Activated CD8-positive, alpha-beta memory T cell treated with anti-CD3 and anti-CD28 coated beads for 36 hours (primary cell): ENCODE measurements around the gene CABLES2. TPM values are rescaled to one million over a fixed set of nuclear protein-coding genes. Genes with fewer than 3 reads are reported as not detected.

Experiments used
- CTCF ChIA-PET: fragments of 350-600 bp; sonication (Branson Sonifier 250); formaldehyde crosslinking; loops from one replicate; lab custom pipeline; 2021; ENCODE audit warnings: antibody characterized with exemption; lab: Charles Lee
- POLR2A ChIA-PET: fragments of 350-600 bp; sonication (Branson Sonifier 250); formaldehyde crosslinking; loops from one replicate; lab custom pipeline; 2021; ENCODE audit warnings: antibody characterized with exemption; lab: Charles Lee
- total RNA-seq, 2 experiments: library from RNA; stranded (reverse); gene quantifications; one replicate each; pipeline ENCODE4 v1.2.3, GENCODE V29; 2021

Gene CABLES2, protein sequence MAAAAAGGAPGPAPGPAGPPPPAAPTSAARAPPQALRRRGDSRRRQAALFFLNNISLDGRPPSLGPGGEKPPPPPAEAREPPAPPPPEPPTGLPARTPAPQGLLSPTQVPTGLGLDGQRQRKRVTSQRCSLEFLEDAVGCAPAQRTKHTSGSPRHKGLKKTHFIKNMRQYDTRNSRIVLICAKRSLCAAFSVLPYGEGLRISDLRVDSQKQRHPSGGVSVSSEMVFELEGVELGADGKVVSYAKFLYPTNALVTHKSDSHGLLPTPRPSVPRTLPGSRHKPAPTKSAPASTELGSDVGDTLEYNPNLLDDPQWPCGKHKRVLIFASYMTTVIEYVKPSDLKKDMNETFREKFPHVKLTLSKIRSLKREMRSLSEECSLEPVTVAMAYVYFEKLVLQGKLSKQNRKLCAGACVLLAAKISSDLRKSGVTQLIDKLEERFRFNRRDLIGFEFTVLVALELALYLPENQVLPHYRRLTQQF
- 1 to 10 TPM; 7.7 to 8.8 TPM for total RNA-seq

DNA sequence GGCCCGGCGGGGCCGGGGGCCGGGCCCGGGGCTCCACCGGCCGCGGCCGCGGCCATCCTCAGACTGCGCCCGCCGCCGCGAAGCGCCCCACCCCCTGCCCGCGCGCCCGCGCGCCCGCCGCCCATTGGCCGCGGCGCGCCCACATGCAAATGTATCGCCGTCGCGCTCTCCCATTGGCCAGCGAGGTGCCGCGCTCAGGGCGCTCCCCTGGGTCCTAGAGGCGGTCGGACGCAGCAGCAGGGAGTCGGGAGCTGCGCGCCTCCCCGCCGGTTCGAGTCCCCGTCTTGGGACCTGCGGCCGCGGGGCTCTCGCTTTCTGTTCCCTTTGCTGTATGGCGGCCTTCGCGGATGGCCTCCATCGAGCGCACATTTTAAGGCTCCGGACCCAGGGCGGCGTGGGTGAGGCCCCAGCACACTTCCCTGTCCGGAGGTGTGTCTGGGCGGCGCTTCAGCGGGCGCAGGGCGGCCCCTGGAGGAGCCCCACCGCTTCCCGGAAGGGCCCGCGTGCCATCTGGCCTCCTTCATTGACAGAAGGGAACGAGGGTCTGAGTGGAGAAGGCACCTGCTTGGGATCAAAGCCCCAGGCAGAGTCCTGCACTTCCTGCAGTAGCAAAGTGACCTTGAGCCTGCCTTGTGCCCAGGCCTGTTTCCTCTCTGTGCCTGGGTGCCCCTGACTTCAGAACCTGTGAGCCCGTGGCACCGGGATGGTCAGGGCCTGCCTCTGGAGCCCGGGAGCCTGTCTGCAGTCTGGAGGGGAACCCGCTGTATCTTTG, at the start of gene CABLES2:
CABLES2 (minus strand) TSS at position 65 of the 772 bp plus-strand sequence; CDS start at position 56, 9 bp downstream.
- ChIA-PET POLR2A (no interaction called here), CTCF (interaction anchor here (1.1 kb wide), 1 partner anchor 209 kb away, joined by 3 read pairs; no protein-coding TSS in a partner anchor)

DNA sequence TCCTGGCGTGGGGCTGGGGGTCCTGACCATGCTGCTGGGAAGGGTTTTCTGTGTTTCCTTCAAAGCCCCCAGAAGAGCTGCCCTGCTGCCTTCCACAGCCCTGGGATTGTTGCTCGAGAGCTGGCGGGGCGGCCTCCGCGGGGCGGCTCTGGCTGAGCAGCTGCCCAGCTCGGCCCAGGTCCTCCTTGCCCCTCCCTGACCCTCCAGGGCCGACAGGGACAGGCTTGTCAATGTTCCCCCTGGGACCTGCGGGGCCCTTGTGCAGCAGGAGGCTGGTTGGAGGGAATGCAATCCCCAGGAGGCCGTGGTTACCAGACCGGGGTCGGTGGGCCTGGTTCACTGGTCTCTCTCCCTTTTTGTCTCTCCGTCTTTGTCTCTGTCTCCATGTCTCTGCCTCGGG, 48.8 kb upstream of the CABLES2 start:
- POLR2A ChIA-PET: no interaction called here
- CTCF ChIA-PET: no interaction called here

DNA sequence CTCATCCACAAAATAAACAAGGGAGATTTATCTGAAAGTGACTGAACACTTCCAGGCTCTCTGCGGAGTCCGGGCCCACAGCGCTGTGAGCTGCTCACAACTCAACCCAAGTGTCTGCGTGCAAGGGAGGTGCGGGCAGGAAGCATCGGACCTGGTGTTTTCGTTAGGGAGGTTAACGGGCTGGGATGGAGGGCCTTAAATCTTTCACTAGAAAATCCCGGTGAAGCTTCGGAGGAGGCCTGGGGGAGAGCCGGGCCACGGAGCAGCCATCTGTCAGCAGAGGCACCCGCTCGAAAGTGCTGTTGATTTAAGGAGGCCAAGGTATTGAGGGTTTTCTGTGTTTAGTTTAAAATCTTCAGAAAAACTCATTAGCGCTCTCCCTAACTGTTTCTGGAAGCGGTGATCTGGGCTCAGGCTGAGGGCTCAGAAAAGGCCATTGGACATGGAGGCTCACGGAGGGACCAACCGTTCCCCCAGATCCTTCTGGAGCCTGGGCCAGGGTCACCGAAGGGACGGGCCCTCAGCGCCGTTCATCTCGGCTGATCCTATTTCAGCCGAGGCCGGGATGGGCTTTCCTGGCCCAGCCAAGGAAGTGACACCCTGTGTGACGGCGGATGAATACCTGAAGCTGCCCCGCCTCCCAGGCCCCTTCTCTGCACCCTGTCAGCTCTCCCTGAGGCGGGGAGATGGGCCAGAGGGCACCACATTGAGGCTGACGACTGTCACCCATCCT, 48.0 kb upstream of the CABLES2 start:
- CTCF ChIA-PET: no interaction called here
- POLR2A ChIA-PET: no interaction called here

DNA sequence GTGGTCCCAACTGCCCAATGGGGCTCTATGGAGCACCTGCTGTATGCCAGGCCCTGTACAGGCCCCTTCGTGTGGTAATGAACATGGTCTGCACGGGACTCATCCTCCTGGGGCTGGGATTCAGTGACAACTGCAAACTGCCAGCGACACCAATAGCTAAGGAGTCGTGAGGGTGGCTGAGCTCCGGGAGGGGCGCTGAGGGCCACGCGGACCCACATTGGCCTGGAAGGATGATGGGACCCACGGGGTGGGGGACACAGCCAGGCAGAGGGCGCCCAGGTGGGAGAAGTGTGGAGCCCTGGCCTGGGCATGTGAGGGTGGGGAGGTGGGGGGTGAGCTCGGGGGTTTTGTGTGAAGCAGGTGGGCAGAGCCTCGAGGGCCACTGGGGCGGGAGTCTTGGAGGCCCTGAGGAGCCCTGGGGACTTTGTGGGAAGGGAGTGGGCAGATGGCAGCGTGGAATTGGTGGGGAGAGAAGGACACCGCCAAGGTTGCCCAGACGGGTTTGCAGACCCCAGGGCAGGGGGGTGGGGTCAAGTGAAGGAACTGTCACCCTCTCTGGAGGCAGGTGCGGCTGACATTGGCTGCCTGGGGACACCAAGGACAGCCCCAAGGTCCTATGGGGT, 46.2 kb upstream of the CABLES2 start:
- ChIA-PET CTCF (interaction anchor here (0.5 kb wide), 1 partner anchor 226 kb away, joined by 3 read pairs; no protein-coding TSS in a partner anchor), POLR2A (no interaction called here)

DNA sequence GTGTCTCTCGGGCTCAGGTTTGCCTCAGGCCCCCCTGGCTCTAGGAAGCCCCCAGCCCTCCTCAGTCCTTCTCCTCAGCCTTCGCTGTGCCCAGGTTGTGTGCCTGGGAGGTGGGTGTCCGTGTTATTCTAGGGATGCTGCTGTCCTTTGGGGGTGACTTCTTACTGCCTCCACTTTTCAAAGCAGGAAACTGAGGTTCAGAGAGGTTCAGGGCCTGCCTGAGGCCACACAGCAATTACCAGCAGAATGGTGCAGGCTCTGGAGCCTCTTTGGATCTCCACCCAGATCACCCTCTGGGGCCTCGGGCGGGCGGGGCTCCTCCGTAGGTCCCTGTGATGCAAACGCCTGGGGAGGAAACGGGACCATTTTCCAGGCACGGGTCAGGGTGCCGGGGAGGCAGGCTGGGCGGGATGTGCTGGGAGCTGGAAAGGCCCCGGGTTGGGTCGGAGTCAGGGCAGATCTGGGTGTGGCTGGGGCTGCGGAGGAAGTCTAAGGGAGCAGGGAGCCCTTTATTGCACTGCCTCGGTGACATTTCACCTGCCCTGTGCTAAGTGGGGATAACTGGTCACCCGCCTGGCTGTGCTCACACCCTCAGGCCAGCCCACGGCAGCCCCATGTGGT, 45.5 kb upstream of the CABLES2 start:
- CTCF ChIA-PET: no interaction called here
- POLR2A ChIA-PET: no interaction called here

DNA sequence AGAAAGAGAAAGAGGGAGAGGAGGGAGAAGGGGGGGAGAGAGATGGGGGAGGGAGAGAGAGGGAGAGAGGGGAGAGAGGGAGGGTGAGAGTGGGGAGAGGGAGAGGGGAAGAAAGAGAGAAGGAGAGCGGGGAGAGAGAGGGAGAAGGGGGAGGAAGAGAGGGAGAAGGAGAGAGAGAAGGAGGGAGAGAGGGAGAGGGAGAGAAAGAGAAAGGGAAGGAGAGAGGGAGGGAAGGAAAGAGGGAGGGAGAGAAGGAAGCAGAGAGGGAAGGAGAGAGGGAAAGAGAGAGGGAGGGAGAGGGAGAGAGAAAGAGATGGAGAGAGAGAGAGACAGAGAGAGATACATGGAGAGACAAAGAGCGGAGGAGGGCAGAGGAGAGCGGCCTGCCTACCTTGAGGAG, 44.9 kb upstream of the CABLES2 start:
- POLR2A ChIA-PET: no interaction called here
- CTCF ChIA-PET: no interaction called here

DNA sequence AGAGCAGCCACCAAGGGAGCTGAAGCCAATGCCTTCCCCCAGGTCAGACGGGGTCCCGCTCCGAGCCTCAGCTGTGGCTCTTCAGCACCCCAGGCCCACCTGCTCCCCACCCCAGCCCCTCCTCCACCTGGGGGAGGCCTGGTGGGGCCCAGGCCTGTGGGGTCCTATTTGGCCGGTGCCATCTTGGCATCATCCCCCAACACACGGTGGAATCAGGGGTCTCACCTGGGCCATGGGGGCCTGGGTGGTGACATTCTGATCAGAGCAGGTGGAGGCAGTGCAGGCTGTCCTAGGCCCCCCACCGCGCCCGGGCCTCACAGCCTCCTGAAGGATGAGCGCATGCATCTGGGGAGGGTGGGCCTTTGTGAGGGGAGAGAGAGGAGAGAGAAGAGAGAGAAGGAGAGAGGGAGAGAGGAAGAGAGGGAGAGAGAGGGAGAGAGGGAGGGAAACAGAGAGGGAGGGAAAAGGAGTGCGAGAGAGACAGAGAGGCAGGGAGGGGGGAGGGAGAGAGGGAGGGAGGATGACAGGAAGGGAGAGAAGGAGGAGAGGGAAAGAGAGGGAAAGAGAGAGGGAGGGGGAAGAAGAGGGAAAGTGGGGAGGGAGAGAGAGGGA, 44.2 kb upstream of the CABLES2 start:
- ChIA-PET POLR2A (no interaction called here), CTCF (no interaction called here)

DNA sequence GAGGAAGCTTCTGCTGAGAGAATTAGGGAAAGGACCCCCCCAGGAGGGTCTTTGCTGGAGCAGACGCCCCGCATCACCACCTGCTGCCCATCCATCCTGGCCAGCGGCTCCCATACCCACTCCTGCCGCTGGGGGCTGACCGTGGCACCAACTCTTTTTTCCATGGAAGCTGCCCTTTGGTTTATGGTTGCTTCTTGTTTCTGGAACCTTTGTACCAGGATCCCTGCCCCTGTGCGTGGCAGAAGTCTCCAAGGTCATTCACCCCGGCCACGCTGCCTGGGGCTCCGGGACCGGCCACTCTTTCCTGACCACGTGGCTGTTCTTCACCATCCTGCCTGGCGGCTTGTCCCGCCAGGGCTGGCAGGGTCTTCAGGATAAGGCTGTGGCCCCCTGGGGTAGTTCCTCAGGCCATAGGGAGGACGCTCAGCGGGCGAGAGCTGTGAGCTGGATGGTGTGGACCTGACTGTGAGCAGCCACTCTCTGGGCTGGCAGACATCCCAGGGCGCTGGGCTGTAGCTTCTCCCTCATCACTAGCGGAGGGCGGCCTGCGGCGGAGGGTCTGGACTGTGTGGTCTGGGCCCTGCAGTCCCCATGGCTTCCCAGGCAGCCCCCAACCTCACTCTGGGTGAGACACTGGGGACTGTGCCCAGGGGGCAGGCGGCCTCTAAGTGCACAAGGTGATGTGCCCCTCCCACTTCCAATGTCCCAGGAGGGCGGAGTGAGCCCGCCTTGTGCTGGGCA, 43.0 kb upstream of the CABLES2 start:
- ChIA-PET POLR2A (no interaction called here), CTCF (no interaction called here)

DNA sequence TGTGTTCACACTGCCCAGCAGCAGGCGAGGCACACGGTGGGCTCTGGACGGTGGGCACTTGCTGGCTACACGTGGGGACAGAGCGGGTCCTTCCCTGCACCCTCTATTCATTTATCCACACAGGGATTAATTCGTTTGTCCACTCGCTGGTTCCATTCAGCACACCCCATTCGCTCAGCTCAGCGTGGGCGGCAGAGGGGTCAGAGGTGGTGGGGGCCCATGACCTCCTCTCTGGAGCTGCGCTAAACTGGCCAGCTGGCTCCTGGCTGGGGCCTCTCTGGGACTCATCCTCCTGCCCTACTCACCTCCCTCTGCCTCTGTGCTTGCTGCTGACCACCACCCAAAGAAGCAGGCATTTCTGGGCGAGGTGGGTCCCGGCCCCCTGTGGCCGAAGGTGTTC, 41.7 kb upstream of the CABLES2 start:
- ChIA-PET POLR2A (no interaction called here), CTCF (no interaction called here)

DNA sequence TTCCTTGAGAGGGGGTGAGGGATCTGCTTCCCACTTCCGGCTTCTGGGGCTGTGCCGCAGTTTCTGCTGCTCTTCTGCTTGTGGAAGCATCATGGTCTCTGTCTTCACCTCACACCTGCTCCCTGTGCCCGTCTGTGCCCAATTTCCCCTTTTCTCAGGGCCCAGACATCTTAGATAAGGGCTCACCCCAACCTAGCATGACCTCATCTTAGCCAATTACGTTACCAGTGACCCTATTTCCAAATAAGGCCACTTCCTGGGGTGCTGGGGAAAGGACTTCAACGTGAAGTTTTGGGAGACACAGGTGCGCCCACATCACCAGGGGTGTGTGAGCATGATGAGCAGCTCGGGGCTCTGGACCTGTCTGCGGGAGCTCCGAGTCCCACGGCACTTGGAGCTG, 41.0 kb upstream of the CABLES2 start:
- ChIA-PET CTCF (no interaction called here), POLR2A (no interaction called here)

DNA sequence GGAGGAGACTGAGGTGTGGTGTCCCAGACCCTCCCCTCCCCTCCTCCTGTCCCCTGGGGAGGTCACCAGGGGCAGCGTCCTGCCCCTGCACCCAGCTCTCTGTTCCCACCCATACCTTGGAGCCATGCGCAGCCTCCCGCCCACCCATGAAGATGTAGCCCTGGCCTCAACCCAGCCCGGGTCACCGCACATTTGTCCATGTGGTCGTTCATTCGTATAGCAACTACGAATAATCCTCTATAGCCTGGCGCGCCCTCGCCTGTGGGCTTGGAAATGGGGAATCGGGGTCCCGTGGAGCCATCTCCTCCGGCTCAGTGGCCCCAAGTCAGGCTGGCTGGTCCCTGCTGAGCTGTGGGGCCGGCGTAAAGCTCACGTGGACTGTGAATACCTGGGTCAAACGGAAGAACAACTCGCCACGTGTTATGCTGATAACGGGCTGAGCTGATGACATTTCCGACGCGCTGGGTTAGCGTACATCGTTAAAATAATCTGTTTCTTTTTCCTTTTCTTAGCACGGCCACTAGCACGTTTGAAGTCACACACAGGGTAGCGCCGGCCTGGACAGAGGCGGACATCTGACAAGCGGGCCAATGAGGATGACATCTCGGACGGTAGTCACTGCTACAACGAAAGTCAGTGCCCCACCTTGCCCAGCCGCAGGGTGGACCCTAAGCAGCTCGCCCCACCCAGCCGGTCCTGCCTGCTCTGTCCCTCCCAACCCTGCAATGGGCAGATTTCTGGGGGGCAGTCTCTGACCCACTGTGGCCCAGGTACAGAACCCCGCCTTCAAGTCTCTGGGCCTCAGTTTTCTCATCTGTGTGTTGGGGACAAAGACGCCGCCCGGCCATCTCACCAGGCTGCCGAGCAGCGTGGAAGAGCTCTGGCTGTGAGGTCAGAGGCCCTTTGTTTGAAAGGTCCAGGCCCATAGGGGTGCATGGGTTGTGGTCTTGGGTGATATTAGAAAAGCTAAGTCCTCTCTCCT, 40.1 kb upstream of the CABLES2 start:
- ChIA-PET CTCF (no interaction called here), POLR2A (no interaction called here)

DNA sequence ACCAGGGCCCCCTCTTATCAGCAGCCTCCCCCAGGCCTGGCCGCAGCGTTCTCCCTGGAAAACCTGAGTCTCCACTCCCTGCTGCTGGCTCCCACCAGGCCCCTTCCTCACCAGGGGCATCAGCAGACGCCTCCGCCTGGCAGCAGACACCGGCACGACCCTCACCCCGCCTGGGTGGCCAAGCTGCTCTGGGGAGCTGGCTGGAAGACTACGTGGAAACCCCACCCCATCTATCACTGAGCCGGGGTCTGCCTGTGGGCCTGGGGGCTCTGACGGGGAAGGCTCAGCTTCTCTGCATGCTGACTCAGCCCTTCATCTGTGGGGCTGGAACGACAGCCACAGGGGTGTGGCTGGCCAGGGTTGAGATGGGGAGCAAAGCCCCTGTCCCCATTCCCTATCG, 39.4 kb upstream of the CABLES2 start:
- POLR2A ChIA-PET: no interaction called here
- CTCF ChIA-PET: no interaction called here

DNA sequence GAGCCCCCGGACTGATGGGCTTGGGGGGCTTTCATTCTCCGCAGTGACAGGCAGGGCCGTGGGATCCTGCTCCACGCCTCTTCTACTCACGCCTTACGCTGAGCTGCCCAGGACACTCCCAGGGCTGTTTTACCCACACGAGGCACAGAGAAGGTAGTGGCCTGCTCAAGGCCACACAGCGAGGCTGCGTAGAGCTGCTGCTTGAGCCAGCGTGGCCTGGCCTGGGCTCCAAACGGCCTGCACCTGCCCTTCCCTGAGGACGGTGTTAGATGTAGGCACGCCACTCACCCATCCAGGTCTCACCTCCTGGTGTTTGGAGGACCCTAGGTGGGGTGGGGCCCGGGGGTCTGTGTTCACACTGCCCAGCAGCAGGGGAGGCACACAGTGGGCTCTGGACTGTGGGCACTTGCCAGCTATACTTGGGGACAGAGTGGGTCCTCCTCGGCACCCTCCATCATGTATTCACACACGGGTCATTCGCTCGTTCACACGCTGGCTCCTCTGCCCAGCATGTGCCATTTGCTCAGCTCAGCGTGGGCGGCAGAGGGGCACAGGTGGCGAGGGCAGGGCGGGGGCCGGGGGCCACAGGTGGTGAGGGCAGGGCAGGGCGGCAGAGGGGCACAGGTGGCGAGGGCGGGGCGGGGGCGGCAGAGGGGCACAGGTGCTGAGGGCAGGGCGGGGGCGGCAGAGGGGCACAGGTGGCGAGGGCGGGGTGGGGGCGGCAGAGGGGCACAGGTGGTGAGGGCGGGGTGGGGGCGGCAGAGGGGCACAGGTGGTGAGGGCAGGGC, 38.7 kb upstream of the CABLES2 start:
- ChIA-PET CTCF (no interaction called here), POLR2A (no interaction called here)

DNA sequence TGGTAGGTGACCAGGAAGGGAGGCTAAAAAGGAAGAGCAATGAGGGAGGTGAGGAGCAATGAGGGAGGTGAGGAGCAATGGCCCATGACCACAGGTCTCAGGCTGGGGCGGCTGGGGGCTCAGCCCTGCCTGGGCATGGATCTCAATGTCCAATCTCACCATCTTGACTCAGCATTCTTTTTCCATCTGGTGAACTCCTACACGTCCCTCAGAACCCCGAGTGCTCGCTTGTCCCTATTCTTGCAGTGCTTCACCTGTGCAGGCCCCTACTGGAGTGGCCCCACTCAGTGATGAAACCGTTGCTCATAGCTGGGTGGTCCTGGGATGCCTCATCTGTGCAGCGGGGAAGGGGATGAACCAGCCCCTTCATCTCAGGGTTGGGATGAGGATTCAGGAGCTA, 37.2 kb upstream of the CABLES2 start:
- ChIA-PET POLR2A (no interaction called here), CTCF (no interaction called here)

DNA sequence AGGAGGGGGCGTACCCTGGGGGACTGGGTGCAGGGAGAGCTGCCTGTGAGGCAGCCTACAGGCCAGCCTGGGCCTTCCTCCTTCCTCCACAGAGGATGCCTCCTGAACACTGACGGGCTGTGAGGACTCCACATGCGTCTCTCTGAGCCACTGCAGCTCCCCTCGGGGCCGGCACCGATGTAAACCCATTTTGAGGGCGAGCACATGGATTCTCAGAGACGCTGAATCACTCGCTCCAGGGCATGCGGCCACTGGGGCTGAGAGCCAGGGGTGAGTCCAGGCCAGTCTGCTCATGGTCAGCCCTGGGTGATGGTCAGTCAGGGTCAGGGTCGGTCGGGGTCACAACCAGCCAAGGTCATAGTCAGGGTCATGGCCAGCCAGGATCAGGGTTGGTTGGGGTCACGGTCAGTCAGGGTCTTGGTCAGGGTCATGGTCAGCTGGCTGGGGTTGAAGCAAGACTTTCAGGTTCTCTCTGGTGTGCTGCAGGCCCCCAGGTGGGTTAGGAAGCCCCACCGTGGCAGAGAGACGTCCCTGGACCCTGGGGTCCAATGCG, 35.0 kb upstream of the CABLES2 start:
- CTCF ChIA-PET: no interaction called here
- POLR2A ChIA-PET: no interaction called here

DNA sequence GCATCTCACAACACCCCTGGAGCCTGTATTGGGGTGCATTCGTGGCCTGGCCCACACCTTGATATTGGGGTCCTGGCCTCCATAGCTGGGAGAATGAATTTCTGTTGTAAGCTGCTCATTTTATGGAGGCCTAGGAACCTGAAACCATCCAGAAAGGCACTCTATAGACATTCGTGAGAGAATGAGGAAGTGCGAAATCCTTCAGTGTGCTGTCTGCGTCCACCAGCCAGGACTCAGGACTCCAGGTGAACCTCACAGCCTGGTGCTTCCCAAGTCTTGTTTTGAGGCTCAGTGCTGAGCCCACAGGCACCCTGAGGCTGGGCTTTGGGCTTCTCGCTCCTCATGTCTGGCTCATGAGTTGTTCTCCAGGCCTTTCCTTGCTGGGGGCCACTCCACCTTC, 32.1 kb upstream of the CABLES2 start:
- ChIA-PET CTCF (interaction anchor here (1.4 kb wide), 1 partner anchor 29 kb away, joined by 3 read pairs; no protein-coding TSS in a partner anchor), POLR2A (no interaction called here)
